Stimulated activated CD4-positive, alpha-beta T cell treated with anti-CD3 and anti-CD28 coated beads, Interleukin-1b, Interleukin-23, amount 100 ng/mL, for 1 hour (primary cell): ENCODE data around the gene ARVCF.

ENCODE experiments used
- DNase-seq, 2 donors: peaks; one replicate each; pipeline ENCODE4 v3.0.0-alpha.2; 2020; ENCODE audit warnings: low read depth in 2 of 2

Gene ARVCF

GRCh38 chr22:20052309-20053259 is 36.0 kb upstream of the ARVCF start:
- DNase-seq = no peak

- no peak for DNase-seq
These were observed 35.3 kb upstream of the ARVCF start for GRCh38 chr22:20051927-20052308.

DNA sequence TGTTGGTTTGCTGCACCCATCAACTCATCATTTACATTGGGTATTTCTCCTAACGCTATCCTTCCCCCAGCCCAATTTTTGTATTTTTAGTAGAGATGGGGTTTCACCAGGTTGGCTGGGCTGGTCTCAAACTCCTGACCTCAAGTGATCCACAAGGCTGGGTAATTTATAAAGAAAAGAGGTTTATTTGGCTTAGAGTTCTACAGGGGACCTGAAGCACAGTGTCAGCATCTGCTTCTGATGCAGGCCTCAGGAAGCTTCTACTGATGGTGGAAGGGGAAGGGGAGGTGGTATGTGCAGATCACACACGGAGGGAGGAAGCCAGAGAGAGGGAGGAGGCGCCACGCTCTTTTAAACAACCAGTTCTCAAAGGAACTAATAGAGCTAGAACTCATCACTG is 30.1 kb upstream of the ARVCF start:
- no peak for DNase-seq

- no peak for DNase-seq
These were observed 28.0 kb upstream of the ARVCF start for GRCh38 chr22:20044495-20045151.

GRCh38 chr22:20043997-20044342 is 27.3 kb upstream of the ARVCF start:
- DNase-seq = no peak

GRCh38 chr22:20043057-20043996 is 26.7 kb upstream of the ARVCF start:
- DNase-seq = no peak

GRCh38 chr22:20040327-20041200 is 23.9 kb upstream of the ARVCF start:
- no peak for DNase-seq

- DNase-seq = no peak
These were observed 23.2 kb upstream of the ARVCF start for GRCh38 chr22:20039683-20040325.

DNA sequence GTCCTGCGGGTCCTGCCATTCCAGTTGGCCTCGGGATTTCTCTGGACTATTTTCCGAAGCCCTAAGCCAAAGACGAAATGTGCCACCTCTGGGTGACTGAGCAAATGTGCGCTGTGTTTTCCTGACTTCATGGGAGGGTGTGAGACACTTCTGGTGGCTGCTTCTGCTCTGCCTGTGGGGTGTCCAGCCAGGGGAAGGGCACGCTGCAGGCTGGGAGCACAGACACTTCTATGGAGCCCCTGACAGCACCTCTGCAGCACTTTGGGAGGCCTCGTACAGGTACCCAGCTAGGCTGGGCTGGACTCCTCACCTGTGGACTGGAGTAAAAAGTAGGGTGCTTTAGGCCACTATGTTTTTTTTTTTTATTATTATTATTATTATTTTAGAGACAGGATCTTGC is 22.0 kb upstream of the ARVCF start:
- no peak for DNase-seq

DNA sequence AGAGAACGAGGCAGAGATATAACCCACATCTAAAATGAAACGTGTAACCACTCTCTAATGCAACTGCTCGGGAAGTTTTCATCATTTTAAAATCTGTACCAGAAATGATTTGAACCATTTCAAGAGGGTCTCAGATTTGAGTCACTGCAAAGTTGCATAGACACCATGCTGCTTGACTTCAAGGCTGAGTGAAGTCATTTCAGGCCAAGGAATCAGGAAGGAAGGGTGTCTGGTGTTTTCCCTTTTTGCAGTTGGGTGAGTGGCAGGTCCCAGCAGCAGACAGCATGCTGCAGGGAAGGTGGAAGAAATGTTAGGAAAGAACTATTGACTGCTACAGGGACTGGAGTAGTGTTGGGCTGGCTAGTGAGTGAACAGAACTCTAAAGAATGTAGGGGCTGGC is 20.8 kb upstream of the ARVCF start:
- DNase-seq = no peak

GRCh38 chr22:20036535-20037392 is 20.1 kb upstream of the ARVCF start:
- DNase-seq = no peak

DNA sequence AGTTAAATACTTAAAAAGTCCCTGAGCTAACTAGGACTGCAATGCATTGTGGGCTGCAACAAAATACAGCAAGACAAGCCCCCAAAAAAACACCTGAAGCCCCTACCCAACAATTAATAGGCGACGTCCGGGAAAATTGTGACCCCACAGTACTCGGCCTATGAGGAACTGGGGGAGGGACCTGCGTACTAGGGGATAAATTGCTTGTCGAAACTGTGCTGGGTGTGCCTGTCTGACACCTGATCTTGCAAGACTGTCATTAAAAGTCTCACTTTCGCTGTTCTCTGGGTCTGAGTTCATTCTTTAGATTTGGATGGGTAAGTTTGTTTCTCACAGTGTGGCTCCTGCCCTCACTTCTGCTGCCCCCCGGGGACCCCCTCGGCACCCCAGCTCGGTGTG is 19.5 kb upstream of the ARVCF start:
- no peak for DNase-seq

DNA sequence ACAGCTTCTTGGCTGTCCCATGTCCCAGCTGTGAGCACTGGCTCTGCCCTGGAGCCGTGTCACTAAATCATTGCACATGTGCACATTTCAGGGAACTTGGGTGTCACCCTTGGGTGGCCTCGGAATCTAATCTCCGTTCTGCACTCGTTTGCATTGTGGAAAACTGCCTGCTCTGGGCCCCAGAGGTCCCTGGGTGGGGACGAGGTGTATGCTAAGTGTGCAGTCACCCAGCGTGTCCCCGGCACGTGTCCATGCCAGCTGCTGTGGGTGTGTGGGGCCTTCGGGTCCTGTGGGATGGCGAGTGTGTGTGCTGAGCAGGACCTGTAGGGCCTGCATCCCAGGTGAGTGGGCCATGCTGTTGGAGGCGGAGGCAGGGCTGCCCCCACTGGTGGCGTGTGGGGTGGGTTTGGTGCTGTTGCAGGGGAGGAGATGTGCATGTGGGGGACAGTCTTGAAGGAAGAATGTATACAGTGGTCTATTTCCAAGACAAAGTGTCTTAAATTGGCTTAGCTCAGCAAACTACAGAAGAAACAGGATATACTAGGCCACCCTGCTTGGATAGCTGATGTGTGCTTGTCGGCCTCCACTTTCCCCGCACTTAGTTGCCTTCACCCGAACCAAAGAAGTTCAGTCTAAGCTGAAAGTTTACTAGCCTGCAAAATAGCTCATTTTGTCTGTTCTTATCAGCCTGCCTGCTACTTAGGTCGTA is 18.9 kb upstream of the ARVCF start:
- no peak for DNase-seq

- DNase-seq = no peak
These were observed 17.5 kb upstream of the ARVCF start for GRCh38 chr22:20034143-20034542.

DNA sequence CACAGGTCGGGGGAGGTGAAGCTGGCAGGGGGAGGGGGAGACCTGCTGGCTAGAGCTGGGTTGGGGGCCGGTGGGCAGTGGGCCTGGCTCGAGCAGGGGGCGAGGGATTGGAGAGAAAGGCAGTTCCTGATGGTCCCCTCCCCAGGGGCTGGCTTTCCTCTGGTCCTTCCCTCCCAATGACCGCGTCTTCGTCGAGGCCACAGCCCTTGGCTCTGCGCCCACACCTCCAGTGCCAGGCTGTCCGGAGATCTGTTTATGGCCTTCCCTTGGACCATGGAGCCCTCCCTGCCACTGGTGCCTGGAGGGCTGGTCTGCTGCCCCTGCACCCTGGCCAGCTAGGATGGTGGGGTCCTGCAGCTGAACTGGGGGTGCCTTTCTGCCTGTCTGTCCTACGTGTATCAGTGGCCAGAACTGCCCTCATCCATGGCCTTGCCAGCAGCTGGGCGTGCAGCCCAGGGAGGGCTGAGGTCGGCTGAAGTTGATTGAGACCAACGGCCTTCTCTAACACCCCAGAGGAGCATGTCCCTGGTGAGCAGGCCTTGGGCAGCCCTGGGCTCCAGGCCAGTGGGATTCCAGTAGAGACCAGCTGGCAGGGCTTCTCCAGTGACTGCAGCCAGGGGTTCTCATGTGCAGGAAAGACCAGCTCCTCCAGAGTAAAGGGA is 16.6 kb upstream of the ARVCF start:
- DNase-seq = no peak

DNA sequence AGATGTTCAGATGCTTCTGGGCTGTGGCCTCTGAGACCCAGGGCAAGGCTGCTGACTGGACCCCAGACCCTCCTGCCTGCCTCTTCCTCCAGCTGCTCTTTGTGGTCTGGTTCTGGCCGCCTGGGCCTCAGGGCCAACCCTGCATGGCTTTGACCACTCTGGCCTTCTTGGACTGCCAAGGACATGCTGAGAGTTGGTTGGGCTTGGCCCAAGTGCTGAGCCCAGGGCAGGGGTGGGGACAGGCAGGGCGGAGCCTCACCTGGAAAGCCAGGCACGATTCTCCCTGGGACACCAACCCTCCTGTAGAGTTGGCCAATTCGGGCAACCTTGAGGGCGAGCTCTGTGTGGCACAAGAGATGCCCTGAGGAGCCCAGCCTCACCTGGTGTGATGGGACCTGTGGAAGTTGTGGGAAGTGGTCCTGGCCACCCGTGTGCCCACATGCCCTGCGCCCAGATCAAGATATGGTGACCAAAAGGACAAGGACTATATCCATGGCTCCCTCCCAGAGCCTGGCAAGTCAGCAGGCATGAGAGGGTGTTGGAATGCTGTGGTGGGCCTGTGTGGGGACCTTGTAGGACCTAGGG is 15.9 kb upstream of the ARVCF start:
- no peak for DNase-seq

GRCh38 chr22:20031732-20032406 is 15.2 kb upstream of the ARVCF start:
- DNase-seq = no peak
